ENCODE data around the gene FAM114A1.

The FAM114A1 gene

DNA sequence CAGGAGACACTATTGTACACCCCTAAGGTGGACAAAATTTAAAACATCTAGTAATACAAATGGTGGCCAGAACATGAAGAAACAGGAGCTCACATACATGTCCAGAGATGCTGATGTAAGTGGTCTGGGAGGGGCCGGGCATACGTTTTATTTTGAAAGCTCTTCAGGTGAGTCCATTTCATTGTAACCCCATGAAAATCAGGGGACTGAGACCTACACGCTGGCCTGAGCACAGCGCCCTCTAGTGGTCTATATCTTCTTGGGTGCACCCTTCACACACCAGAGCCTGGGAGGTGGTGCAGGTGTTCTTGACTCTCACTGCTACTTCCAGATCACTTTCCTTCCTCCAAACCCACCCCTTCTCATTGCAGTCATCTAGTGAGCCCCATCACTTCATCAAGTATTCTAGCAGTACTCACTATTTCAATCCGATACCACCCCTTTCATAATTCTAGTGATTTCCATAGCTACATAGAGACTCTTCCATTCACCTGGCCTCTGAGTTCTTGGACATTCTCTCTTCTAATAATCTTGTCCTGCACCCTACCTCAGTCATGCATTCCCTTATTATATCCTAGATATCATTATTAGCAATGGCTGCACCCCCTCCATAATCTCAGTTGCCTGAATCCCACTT is 6.7 kb upstream of the FAM114A1 start:
- peak; percentile 76 for DNase-seq

DNA sequence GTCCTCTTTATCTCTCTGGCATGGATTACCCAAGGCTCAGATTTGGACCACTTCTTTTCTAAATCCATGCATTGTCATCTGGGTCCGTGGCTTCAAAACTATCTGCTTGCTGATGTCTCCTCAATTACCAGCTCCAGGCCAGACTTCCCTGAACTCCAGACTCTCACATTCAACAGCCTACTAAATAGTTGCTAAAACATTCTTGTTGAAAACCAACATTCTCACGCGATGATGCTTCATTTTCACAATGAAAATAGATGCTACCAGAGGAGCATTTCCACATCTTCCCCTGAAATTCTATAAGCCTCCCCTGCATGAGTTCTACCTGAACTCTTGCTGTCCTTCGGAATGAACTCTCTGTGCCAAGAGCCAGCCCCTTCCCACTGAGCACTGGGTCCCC is 5.8 kb upstream of the FAM114A1 start:
- DNase-seq = no peak

DNA sequence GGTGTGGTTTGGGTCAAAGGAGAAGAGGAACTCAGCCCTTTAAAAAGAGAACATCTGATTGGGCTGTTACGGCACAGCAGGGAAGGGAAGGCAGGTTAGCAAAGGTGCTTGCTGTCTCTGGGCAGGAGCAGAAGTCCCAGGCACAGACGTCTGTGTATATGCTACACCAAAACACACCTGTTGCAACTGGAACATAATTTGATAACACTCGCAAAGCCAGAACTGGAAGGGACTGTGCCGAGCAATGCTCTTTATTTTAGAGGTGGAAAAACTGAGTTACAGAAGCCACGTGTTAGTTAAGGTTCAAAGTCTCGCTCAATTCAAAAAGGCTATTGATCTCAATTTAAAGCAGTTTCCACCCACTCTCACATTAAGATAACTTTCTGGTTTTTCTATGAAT is 2.2 kb upstream of the FAM114A1 start:
- no peak for DNase-seq

DNA sequence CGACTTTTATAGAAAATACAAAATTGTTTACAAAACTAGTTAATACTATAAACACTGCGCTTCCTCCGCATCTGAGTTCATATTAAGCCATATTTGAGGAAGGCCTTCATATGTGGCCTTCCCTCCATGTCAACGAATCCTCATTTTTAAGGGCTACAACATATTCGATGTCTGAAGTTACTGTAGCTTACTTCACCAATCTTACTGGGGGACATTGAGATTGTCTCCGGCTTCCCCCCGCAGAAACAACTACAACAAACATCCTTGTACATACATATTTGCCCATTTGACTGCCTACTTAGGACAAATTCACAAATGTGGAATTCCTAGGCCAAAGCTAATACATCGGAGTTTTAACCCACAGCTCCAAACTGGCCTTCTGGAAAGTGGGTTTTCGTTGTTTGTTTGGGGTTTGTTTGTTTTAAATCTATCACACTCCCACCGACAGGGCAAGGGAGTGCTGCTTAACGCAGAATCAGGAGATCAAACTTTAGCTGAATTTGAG is 581 bp upstream of the FAM114A1 start:
- no peak for DNase-seq

DNA sequence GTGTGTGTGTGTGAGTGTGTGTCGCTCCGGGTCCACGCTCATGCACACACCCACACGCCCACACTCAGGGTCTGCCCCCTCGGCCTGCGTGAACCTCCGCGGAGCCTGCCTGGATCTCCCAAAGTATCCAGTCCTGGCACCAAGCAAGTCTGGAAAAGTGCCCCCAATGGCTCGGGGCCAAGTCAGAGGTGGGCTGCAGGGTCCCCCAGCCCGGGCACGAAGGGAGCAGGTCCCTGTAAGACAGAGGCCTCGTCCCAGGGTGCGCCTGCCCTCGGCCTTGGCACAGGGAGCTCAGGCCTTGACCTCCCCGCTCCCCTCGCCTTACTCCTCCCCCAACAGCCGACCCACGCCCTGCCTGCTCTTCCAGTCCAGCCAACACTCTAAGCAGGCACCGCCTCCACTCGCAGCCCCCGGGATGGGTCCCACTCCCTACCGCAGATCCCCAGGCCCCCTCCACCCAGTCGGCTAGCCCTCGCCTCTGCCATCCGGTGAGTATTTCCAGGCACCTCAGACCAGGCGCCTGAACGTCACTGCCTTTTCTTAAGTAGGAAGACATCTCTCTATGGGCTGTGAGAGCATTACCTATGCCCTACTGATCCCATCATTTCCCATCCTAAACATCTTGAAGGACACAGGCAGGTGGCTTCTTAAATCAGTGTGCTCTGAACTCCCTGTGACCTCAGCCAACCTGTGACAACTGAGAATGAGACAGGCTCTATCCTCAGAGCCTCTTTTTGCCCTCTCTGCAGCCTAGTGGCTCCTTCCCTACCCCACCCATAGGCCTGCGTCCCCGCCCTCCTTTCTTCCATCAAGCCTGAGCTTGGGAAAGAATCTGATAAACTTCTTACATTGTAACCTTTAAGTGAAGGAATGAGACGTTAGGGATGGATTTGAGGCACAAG is 704 bp downstream of the FAM114A1 start:
- DNase-seq = no peak

DNA sequence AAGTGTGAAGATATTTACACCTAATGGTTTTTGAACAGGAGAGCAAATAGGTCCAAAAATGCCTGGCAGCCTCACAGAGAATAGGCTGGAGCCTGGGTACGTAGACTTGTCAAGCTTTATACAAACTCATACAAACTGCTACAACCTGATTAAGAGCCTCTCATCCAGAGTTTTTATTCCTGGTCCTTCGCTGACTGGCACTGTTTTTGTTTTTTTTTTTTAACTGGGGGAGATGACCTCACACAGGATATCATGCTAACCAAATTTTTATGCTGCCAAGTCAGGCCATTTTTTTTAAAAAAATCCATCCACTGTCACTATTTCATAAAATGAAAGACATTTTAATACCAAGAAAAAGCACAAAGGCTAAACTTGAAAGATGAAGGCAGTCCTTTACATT is 1.9 kb downstream of the FAM114A1 start:
- DNase-seq = no peak

DNA sequence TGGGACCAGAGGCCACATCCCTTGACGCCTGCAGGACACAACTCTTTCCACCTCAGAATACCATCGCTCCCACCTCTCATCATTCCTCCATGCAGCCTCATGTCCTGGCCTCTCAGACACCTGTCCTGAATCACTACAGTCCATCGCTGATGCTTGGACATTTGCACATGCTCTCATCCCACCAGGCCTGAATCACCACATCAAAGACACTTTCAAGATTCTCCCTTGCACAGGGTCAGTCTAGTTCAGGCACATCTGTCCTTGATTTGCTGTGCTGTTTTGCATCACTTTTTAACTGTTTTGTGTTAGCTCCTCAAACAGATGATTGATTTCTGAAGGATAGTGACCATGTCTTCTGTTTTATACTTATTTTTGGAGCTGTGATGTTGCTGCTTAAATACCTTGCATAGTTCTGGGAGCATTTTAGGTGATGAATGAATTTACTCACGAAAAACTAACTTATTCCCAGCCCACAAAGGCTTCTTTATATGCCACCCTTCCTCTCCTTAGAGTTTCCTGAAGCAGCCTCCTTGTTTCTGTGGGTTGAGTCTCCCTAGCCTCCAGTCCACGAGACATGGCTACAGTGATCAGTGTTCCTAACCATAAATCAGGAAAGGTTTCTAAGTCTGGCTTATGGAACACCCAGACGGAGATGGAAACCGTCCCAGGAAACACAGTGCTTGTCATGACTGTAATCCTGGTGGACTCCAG is 2.6 kb downstream of the FAM114A1 start:
- DNase-seq = no peak

DNA sequence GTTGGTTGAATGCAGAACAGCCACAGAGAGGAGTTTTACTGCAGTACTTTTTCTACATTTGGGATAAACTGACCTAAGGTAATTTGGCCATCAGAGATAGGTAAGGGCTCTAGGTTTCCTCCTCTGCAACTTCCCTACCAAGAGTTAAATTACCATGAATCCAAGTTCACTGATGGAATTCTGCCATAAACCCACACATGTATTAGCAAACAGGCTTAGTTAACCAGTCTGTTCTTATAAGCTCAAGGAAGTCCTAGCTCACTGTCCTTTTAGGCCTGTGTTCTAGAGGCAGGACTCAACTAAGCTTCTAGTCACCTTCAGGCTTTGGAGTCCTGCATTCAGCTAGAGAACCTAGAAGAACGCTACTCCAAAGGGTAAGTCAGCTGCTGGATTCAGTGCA is 4.0 kb downstream of the FAM114A1 start:
- DNase-seq = no peak

DNA sequence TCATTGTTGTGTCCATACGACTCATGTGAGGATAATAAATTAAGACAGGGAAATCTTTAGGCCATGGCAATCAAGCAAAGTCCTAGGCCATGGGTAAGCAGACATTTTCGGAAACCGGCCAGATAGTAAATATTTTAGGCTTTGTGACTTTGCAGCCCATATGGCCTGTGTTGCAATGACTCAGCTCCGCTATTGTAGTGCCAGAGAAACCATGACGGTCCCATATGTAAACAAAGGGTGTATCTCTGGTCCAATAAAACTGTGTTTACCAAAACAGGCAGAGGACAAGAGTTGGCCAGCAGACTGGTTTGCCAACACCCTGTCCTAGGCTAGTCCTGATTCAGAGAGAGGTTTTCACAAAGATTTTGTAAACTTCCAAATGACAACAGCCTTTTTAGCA is 5.0 kb downstream of the FAM114A1 start:
- DNase-seq = no peak

DNA sequence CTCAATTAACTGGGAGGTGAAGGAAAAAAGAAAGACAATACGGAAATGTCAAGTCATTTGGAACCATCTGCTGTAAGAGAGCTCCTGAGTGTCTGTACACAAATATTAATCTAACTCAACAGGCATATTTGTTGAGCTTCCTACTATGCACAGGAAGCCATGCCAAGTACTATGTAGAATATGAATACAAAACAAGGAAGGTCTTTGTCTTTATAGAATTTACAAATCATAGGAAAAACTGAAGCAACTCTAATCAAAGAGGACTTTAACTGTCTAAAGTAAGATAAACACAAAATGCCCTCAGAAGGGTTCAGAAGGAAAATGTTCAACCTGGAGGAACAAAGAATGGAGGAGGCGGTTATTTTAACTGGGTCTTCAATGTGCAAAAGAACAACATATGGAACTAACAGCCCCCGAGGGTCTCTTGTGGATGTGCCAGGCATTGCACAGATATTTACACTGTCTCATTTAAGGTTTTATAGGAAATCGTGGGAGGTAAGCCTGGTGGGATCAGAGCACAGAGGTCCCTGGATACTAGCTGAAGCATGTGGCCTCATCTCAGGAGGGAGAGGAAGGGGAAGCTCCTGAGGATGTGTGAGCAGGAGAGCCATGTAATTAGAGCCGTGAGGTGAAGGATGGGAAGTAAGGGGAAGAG is 5.8 kb downstream of the FAM114A1 start:
- DNase-seq = no peak

DNA sequence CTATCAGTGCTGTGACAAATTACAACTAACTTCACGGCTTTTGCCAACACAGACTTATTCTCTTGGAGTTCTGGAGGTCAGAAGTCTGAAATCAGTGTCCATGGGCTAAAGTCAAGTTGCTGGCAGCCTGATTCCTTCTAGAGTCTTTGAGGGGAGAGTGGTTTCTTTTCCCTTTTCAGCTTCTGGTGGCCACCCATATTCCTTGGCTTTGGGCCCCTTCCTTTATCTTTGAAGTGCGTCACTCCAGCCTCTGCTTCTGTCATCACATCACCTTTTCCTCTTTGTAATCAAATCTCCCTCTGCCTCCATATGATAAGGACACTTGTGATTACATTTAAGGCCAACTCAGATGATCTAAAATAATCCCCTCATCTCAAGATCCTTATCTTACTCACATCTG is 9.0 kb downstream of the FAM114A1 start:
- no peak for DNase-seq

DNA sequence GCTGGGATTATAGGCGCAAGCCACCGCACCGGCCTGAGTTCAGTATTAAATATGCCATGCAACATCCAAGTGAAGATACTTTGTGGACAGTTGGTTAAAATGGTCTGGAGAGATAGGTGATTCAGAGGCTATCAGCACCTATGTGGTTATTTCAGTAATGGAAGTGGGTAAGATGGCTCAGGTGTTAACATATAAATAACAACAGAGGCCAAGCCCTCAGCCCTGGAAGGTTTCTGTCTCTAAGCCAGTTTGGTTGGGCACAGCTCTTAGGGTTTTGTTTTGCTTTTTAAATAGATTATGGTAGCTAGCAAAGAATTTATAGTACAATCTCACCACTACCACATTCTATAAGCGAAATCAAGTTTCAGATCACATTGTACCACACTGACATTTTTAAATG is 16.6 kb downstream of the FAM114A1 start:
- DNase-seq = no peak

DNA sequence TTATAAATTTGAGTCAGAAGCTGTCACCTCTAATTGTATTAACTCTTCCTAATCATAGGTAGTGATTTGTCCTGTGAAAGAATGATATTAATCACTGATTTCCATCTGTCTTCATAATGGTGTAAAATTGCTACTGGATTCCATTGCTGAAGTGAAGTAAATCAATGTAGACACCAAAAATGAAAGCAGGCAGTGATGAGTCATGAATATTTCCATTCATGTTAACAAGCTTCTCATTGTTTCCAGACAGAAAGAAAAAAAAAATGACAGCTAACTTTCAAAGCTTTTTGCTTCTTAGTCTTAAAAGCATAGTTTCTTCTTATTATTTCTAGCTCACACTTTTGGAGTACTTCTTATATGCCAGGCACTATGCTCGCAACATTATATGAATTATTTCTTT is 21.5 kb downstream of the FAM114A1 start:
- DNase-seq = peak; percentile 78

DNA sequence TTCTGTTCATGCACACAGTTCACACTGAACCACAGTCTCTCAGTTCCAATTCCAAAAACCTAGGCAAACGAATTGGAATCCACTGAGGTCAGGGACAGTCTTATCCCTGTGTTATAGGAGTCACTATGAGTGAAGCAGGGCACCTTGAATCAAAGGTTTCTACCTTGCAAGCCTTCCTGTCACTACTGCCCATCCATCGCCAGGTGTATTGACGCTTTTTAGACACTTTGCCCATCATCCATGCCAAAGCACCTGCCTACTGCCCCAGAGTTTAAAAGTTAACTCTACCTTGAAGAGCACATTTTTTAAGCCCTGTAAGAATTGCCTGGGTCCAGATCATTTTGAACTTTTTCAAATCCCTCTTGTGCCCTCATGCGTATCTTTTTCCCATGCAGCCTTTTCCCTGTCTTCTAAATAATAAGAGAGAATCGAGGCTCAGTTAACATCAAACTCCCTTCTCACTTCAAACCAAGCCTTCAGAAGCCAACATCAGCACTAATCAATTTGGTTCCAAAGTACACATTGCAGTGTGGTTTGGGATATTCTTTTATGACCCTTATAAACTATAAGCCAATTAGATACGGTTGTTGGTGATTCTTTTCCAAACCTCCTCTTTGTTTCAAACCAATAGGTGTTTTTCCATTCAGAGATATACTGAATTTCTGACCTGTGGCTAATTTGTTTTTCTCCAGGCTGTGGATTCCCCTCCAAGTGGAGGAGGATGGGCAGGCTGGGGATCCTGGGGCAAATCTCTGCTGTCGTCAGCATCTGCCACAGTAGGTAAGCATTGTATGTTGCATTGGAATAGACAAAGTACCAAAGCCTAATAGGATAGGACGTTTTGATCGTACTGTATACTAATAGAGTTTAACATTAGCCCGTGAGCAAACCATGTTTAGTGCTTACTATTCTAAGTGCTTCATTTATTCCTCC is 23.7 kb downstream of the FAM114A1 start:
- DNase-seq = no peak

DNA sequence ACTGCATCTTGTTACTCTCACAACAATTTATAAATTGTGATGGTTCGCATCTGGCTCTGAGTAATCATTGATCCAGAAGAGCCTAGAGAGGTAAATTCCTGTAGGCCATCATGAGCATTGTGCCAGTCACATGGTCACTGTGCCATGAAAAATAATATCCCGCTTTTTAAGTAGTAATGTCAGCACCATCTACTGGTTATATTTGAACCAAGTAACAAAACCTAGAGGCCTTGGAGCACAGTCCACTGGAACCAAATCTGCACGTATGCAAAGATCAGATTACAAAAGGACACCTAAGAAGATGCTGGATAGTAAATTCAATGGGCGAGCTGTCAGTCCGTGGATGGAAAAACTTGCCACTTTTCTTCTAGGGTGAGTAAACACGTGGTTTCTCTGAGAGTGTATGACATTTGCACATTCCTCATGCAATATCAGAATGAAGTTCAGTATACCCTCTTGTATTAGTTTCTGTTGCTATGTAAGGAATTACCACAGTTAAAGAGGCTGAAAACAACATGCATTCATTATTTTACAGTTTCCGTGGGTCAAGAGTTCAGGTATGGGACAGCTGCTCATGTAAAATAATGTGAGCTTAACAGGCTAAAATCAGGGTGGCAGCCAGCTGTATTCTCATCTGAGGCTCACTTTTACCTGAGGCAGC is 26.8 kb downstream of the FAM114A1 start:
- no peak for DNase-seq

DNA sequence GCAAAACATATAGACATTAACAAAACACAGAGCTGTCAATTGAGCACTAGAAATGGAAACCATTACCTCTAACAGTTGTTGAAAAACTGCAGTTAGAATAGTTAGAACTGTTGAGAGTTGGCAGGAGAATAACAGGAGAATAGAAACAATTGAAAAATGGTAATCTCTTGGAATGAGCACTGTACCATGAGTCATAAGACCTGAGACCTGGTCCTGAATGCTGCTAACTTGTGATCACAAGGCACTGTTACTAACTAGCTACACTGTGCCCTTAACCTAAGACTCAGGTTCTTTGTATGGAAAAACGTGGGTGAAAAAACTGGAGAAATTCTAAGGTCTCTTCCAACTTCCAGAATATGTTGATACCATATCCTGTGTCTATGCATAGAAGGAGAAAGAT is 29.3 kb downstream of the FAM114A1 start:
- DNase-seq = no peak

DNA sequence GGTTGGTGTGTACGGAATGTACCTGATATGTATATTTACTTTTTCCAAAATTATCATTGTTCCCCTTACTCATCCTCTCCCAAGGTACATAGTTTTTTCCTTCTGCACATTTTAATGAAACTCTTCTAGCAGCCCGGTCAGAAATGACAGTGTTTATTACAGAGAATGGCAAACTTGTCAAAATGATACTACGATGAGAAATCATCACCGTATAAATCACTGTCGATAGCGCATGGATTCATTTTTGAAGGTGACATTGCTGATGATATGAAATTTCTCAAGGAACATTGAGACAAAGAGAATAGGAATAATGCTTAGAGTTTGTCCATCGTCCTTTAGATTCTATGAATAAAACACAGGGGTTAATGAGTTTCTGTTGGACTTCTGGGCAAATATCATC is 30.6 kb downstream of the FAM114A1 start:
- DNase-seq = peak; percentile 16

DNA sequence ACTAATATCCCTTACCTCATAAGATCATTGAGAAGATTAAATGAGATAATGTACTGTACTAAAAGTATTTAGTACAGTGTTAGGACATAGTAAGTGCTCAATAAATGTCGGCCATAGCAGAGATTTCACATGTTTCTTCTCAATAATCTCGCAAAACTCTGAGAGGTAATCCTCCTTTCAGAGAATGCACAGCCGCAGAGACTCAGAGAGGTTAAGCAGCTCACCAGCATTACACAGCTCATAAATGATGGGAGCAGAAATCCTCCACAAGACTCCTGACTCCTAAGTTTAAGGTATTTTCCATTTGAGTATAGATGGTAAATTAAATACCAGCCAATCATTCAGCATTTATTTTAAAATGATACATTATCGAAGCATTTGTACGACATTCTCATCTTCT is 34.6 kb downstream of the FAM114A1 start:
- no peak for DNase-seq

DNA sequence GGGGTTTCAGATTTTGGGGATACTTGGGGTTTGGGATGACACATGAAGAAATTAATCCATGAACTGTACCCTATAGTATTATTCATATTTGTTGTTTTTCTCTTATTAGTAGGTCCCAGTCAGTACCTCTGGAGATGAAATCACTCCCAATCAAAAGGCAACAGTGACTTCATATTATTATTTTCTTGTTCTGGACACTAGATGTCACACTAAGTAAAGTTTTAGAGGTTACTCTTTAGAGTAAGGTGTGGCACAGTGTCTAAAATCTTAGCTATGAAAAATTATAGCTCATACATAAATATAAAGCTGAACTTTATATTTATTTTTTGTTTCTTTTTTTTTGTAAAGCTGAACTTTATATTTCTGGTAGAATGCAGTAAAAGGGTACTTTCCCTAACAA is 35.1 kb downstream of the FAM114A1 start:
- DNase-seq = peak; percentile 42

DNA sequence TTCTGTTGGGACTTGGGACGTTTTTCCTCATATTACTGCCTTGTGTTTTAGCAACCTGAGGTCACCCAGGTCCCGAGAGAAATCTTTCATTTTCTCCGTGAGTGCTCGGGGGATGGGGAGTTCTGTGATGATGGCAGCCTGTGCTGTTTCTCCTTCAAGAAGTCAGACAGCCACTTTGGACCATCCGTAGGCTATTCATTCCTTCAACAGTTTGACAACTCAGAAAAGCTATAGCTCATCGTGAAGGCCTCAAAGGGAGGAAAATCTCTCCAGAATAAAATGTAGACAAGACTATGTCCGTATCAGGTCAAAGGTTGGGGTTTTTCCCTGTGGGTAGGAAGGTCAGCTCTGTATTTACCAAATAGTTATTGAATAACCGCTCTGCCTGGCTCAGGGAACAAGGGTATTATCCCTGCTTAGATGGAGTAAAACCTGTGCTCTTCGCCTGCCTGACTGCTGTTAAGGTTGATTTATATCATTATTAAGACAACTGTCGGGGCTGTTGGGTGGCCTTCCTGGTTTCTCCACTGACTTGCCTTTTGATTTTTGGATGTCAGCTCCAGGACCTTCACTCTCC is 36.6 kb downstream of the FAM114A1 start:
- DNase-seq = no peak

DNA sequence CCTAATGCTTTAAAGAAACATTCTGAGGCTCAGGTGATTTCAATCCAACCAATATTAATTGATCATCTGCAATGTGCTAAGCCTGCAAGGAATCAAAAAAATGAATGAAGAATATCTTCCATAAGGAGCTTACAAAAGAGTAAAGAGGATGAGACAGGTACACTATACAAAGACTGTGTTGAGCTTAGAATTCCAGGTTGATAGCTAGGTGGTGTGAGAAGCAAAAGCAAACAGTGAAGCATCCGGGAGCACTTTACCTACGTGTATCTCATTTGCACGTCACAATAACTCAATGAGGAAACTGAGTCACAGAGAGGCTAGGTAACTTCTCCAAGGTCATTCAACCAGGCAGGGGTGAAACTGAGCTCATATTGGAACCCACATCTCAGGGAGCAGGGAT is 37.1 kb downstream of the FAM114A1 start:
- DNase-seq = no peak
